ENCODE results near the gene APAF1.

The APAF1 gene

GRCh38 chr12:98638009-98638408 lies 7.1 kb upstream of the APAF1 start:
- TF ChIP-seq TCF12 (IDR thresholded peaks at IDR 0.05; ENCODE audit: low read depth) (no peak), TEAD4 (IDR thresholded peaks at IDR 0.05) (no peak), NFIC (IDR thresholded peaks at IDR 0.05) (no peak), CEBPB (IDR thresholded peaks at IDR 0.05) (no peak), FOXM1 (IDR thresholded peaks at IDR 0.05; ENCODE audit: borderline replicate concordance, low read depth) (no peak), ZBTB7A (IDR thresholded peaks at IDR 0.05; ENCODE audit: low read depth) (no peak), REST (IDR thresholded peaks at IDR 0.05; ENCODE audit: low read depth) (no peak), MAX (IDR thresholded peaks at IDR 0.05) (no peak), YY1 (IDR thresholded peaks at IDR 0.05; ENCODE audit: low read depth) (no peak), EGR1 (IDR thresholded peaks at IDR 0.05) (no peak)

GRCh38 chr12:98639491-98639890 lies 5.6 kb upstream of the APAF1 start:
- TF ChIP-seq CEBPB (IDR thresholded peaks at IDR 0.05) (no peak), ZBTB7A (IDR thresholded peaks at IDR 0.05; ENCODE audit: low read depth) (no peak), RAD21 (IDR thresholded peaks at IDR 0.05; ENCODE audit: low read depth) (no peak), TEAD4 (IDR thresholded peaks at IDR 0.05) (no peak)

- peak; percentile 95 for TF ChIP-seq ZBTB7A (IDR thresholded peaks at IDR 0.05; ENCODE audit: low read depth)
- TF ChIP-seq RAD21 (IDR thresholded peaks at IDR 0.05; ENCODE audit: low read depth), result no peak
- peak; percentile 36; the same call in 1 of the 2 replicates for TF ChIP-seq TAF1 (IDR thresholded peaks at IDR 0.05; ENCODE audit: low read depth)
Measured at GRCh38 chr12:98644433-98644711, 718 bp upstream of the APAF1 start.

GRCh38 chr12:98645572-98646067 lies 530 bp downstream of the APAF1 start:
- no peak for TF ChIP-seq TAF1 (IDR thresholded peaks at IDR 0.05; ENCODE audit: low read depth)
- TF ChIP-seq YY1 (IDR thresholded peaks at IDR 0.05; ENCODE audit: low read depth), result no peak
- TF ChIP-seq ZBTB7A (IDR thresholded peaks at IDR 0.05; ENCODE audit: low read depth), result peak; percentile 46; the same call in 1 of the 2 replicates
- TF ChIP-seq CEBPB (IDR thresholded peaks at IDR 0.05), result no peak
- TF ChIP-seq TEAD4 (IDR thresholded peaks at IDR 0.05), result no peak
- TF ChIP-seq NFIC (IDR thresholded peaks at IDR 0.05), result no peak
- no peak for TF ChIP-seq TCF12 (IDR thresholded peaks at IDR 0.05; ENCODE audit: low read depth)

- TF ChIP-seq YY1 (IDR thresholded peaks at IDR 0.05; ENCODE audit: low read depth) (no peak), TCF12 (IDR thresholded peaks at IDR 0.05; ENCODE audit: low read depth) (no peak), MAX (IDR thresholded peaks at IDR 0.05) (no peak), ZBTB7A (IDR thresholded peaks at IDR 0.05; ENCODE audit: low read depth) (no peak), EP300 (IDR thresholded peaks at IDR 0.05; ENCODE audit: borderline replicate concordance) (no peak), CEBPB (IDR thresholded peaks at IDR 0.05) (no peak), USF1 (IDR thresholded peaks at IDR 0.05) (no peak), TAF1 (IDR thresholded peaks at IDR 0.05; ENCODE audit: low read depth) (no peak), CREB1 (IDR thresholded peaks at IDR 0.05; ENCODE audit: low read depth) (no peak), FOXM1 (IDR thresholded peaks at IDR 0.05; ENCODE audit: borderline replicate concordance, low read depth) (no peak), NFIC (IDR thresholded peaks at IDR 0.05) (no peak), RAD21 (IDR thresholded peaks at IDR 0.05; ENCODE audit: low read depth) (no peak), TEAD4 (IDR thresholded peaks at IDR 0.05) (no peak), REST (IDR thresholded peaks at IDR 0.05; ENCODE audit: low read depth) (no peak), EGR1 (IDR thresholded peaks at IDR 0.05) (no peak)
Measured at GRCh38 chr12:98646294-98647090, 1.4 kb downstream of the APAF1 start.

- TF ChIP-seq NFIC (IDR thresholded peaks at IDR 0.05), result no peak
- TF ChIP-seq EGR1 (IDR thresholded peaks at IDR 0.05), result no peak
- TF ChIP-seq USF1 (IDR thresholded peaks at IDR 0.05), result no peak
- TF ChIP-seq CEBPB (IDR thresholded peaks at IDR 0.05), result no peak
- no peak for TF ChIP-seq REST (IDR thresholded peaks at IDR 0.05; ENCODE audit: low read depth)
- TF ChIP-seq YY1 (IDR thresholded peaks at IDR 0.05; ENCODE audit: low read depth), result no peak
- TF ChIP-seq ZBTB7A (IDR thresholded peaks at IDR 0.05; ENCODE audit: low read depth), result no peak
- no peak for TF ChIP-seq CREB1 (IDR thresholded peaks at IDR 0.05; ENCODE audit: low read depth)
- no peak for TF ChIP-seq MAX (IDR thresholded peaks at IDR 0.05)
- no peak for TF ChIP-seq FOXM1 (IDR thresholded peaks at IDR 0.05; ENCODE audit: borderline replicate concordance, low read depth)
- TF ChIP-seq TEAD4 (IDR thresholded peaks at IDR 0.05), result no peak
- TF ChIP-seq TAF1 (IDR thresholded peaks at IDR 0.05; ENCODE audit: low read depth), result no peak
Measured at GRCh38 chr12:98651328-98651727, 6.2 kb downstream of the APAF1 start.
